ENCODE data around the gene UTP25.
A peak's percentile ranks its signal among the peaks of the same experiment; 100 is the strongest.
"Not testable (repeated sequence)": the region's sequence is repeated elsewhere in the genome, so short reads cannot be mapped to it uniquely, and the experiment has no call there.

UTP25 gene

GRCh38 chr1:209827384-209828262, at the start of gene UTP25:
Gene UTP25, plus strand, starts transcription at chr1:209827972. Its CDS starts 92 bp downstream, at chr1:209828064.
- peak; percentile 92 for DNase-seq
- ATAC-seq, result peak; percentile 90

GRCh38 chr1:209778102-209778501, 49.7 kb upstream of the UTP25 start:
- ATAC-seq (no peak), DNase-seq (no peak)

- DNase-seq, result no peak
- ATAC-seq, result no peak
Measured at GRCh38 chr1:209780268-209780667, 47.5 kb upstream of the UTP25 start.

- ATAC-seq (no peak), DNase-seq (no peak)
Measured at GRCh38 chr1:209783386-209783785, 44.4 kb upstream of the UTP25 start.

GRCh38 chr1:209784265-209785169, 43.3 kb upstream of the UTP25 start, which contains the start of gene C1orf74:
Gene C1orf74, minus strand, starts transcription at chr1:209784559. Its CDS starts 925 bp downstream, at chr1:209783634.
- DNase-seq, result peak; percentile 100
- peak; percentile 97 for ATAC-seq

- DNase-seq (no peak), ATAC-seq (no peak)
Measured at GRCh38 chr1:209785592-209785991, 42.2 kb upstream of the UTP25 start.

- DNase-seq (no peak), ATAC-seq (no peak)
Measured at GRCh38 chr1:209786146-209786545, 41.6 kb upstream of the UTP25 start.

GRCh38 chr1:209787551-209787950, 40.2 kb upstream of the UTP25 start:
- no peak for DNase-seq

GRCh38 chr1:209789245-209789644, 38.5 kb upstream of the UTP25 start:
- DNase-seq (no peak), ATAC-seq (no peak)

More at GRCh38 chr1:209787551-209787950, 40.2 kb upstream of the UTP25 start:
- ATAC-seq, result no peak

GRCh38 chr1:209790286-209791193, 37.2 kb upstream of the UTP25 start:
- no peak for ATAC-seq
- DNase-seq, result no peak

GRCh38 chr1:209791920-209792319, 35.9 kb upstream of the UTP25 start:
- no peak for ATAC-seq
- no peak for DNase-seq

- not testable (repeated sequence) for ATAC-seq, DNase-seq
Measured at GRCh38 chr1:209793711-209794110, 34.1 kb upstream of the UTP25 start.

- DNase-seq (no peak), ATAC-seq (peak; percentile 36)
Measured at GRCh38 chr1:209797978-209798639, 29.7 kb upstream of the UTP25 start.

- DNase-seq (no peak), ATAC-seq (no peak)
Measured at GRCh38 chr1:209800984-209801834, 26.6 kb upstream of the UTP25 start.

GRCh38 chr1:209802117-209802779, 25.5 kb upstream of the UTP25 start:
- DNase-seq (no peak), ATAC-seq (no peak)

- DNase-seq, result no peak
- no peak for ATAC-seq
Measured at GRCh38 chr1:209802780-209803152, 25.0 kb upstream of the UTP25 start.

- ATAC-seq (no peak), DNase-seq (no peak)
Measured at GRCh38 chr1:209803568-209803967, 24.2 kb upstream of the UTP25 start.

- no peak for ATAC-seq
Measured at GRCh38 chr1:209805341-209805781, 22.4 kb upstream of the UTP25 start.

More at GRCh38 chr1:209805341-209805781, 22.4 kb upstream of the UTP25 start:
- DNase-seq, result no peak
